HepG2 (cell line): ENCODE data around the gene CAMSAP2.

Source experiments
- BORCS8-MEF2B ChIP-seq: sonication (generic); formaldehyde crosslinking; IDR thresholded peaks from 2 replicates; pipeline ENCODE4 v1.8.0; 2022; ENCODE audit warnings: mild to moderate bottlenecking, missing genetic modification reagents
- CEBPB ChIP-seq: IDR thresholded peaks from 2 replicates; pipeline ENCODE4 v1.6.1; 2011; ENCODE audit warnings: low read depth, low read length, improper control_type of control experiment, borderline replicate concordance
- CTCF ChIP-seq: sonication (generic); formaldehyde crosslinking; IDR thresholded peaks from 2 replicates; pipeline ENCODE4 v1.5.0; 2020; ENCODE audit warnings: mild to moderate bottlenecking, missing genetic modification reagents, moderate library complexity
- GABPA ChIP-seq, 2 experiments: IDR thresholded peaks; 2 replicates each; pipeline ENCODE4 v1.6.1; 2011 to 2016; ENCODE audit warnings: low read depth in 2 of 2, low read length in 1 of 2, missing biosample characterization in 1 of 2, missing genetic modification characterization in 1 of 2
- MXI1 ChIP-seq: IDR thresholded peaks from 3 replicates; pipeline ENCODE4 v1.6.1; 2012; ENCODE audit warnings: low read depth, low read length, inconsistent platforms, borderline replicate concordance
- NR3C1 ChIP-seq: sonication (generic); formaldehyde crosslinking; IDR thresholded peaks from 2 replicates; pipeline ENCODE4 v1.4.0; 2020; ENCODE audit warnings: missing genetic modification reagents
- PHF20 ChIP-seq: sonication (generic); formaldehyde crosslinking; IDR thresholded peaks from 2 replicates; pipeline ENCODE4 v1.5.0; 2020; ENCODE audit warnings: mild to moderate bottlenecking, missing genetic modification reagents
- POLR2AphosphoS5 ChIP-seq: IDR thresholded peaks from 2 replicates; pipeline ENCODE4 v1.6.1; 2012; ENCODE audit warnings: low read depth, low read length
- RAD21 ChIP-seq: fragments of 450-650 bp; formaldehyde crosslinking; IDR thresholded peaks from 2 replicates; pipeline ENCODE4 v1.5.0; 2020; ENCODE audit warnings: mild to moderate bottlenecking
- ZNF282 ChIP-seq: fragments of 450-650 bp; IDR thresholded peaks from 2 replicates; pipeline ENCODE4 v1.6.1; 2018; ENCODE audit not compliant: partially characterized antibody
- ZNF737 ChIP-seq: sonication (generic); formaldehyde crosslinking; IDR thresholded peaks from 2 replicates; pipeline ENCODE4 v1.5.0; 2020; ENCODE audit warnings: missing genetic modification reagents, mild to moderate bottlenecking, borderline replicate concordance
- TF ChIP-seq, protein P1 (sequence below): sonication (generic); formaldehyde crosslinking; IDR thresholded peaks from 2 replicates; pipeline ENCODE4 v1.9.0; 2021; ENCODE audit warnings: missing genetic modification reagents, borderline replicate concordance
- TF ChIP-seq, protein P2 (sequence below): sonication (generic); formaldehyde crosslinking; IDR thresholded peaks from 2 replicates; pipeline ENCODE4 v1.4.0; 2020; ENCODE audit warnings: mild to moderate bottlenecking, low read depth, missing genetic modification reagents
- TF ChIP-seq, protein P3 (sequence below): sonication (generic); formaldehyde crosslinking; IDR thresholded peaks from 2 replicates; pipeline ENCODE4 v1.8.1; 2023; ENCODE audit warnings: missing genetic modification reagents, inconsistent platforms, borderline replicate concordance

GRCh38 chr1:200900877-200901276 is 162.2 kb downstream of the CAMSAP2 start:
- TF ChIP-seq POLR2AphosphoS5: no peak
- TF ChIP-seq BORCS8-MEF2B: no peak
- TF ChIP-seq ZNF282: no peak
- no peak for TF ChIP-seq MXI1
- TF ChIP-seq CEBPB: no peak
- no peak for TF ChIP-seq ZNF737 (CRISPR knock-in tag)
- TF ChIP-seq PHF20 (CRISPR knock-in tag): no peak
- TF ChIP-seq, protein P1, sequence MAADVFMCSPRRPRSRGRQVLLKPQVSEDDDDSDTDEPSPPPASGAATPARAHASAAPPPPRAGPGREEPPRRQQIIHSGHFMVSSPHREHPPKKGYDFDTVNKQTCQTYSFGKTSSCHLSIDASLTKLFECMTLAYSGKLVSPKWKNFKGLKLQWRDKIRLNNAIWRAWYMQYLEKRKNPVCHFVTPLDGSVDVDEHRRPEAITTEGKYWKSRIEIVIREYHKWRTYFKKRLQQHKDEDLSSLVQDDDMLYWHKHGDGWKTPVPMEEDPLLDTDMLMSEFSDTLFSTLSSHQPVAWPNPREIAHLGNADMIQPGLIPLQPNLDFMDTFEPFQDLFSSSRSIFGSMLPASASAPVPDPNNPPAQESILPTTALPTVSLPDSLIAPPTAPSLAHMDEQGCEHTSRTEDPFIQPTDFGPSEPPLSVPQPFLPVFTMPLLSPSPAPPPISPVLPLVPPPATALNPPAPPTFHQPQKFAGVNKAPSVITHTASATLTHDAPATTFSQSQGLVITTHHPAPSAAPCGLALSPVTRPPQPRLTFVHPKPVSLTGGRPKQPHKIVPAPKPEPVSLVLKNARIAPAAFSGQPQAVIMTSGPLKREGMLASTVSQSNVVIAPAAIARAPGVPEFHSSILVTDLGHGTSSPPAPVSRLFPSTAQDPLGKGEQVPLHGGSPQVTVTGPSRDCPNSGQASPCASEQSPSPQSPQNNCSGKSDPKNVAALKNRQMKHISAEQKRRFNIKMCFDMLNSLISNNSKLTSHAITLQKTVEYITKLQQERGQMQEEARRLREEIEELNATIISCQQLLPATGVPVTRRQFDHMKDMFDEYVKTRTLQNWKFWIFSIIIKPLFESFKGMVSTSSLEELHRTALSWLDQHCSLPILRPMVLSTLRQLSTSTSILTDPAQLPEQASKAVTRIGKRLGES (CRISPR knock-in tag): no peak
- no peak for TF ChIP-seq NR3C1 (CRISPR knock-in tag)
- TF ChIP-seq, protein P2, sequence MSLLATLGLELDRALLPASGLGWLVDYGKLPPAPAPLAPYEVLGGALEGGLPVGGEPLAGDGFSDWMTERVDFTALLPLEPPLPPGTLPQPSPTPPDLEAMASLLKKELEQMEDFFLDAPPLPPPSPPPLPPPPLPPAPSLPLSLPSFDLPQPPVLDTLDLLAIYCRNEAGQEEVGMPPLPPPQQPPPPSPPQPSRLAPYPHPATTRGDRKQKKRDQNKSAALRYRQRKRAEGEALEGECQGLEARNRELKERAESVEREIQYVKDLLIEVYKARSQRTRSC (CRISPR knock-in tag): no peak
- TF ChIP-seq RAD21 (CRISPR knock-in tag): no peak
- no peak for TF ChIP-seq GABPA (IDR thresholded peaks at IDR 0.05; ENCODE audit: low read depth, low read length)
- no peak for TF ChIP-seq GABPA (CRISPR knock-in tag; IDR thresholded peaks at IDR 0.05; ENCODE audit: low read depth)
- no peak for TF ChIP-seq CTCF
- TF ChIP-seq, protein P3, sequence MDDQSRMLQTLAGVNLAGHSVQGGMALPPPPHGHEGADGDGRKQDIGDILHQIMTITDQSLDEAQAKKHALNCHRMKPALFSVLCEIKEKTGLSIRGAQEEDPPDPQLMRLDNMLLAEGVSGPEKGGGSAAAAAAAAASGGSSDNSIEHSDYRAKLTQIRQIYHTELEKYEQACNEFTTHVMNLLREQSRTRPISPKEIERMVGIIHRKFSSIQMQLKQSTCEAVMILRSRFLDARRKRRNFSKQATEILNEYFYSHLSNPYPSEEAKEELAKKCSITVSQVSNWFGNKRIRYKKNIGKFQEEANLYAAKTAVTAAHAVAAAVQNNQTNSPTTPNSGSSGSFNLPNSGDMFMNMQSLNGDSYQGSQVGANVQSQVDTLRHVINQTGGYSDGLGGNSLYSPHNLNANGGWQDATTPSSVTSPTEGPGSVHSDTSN (CRISPR knock-in tag): no peak
